Endothelial cell (in vitro differentiated cells): ENCODE data around the gene NAGLU. TPM values are rescaled to one million over a fixed set of nuclear protein-coding genes. Genes with fewer than 3 reads are reported as not detected.
"Not testable (repeated sequence)": the region's sequence is repeated elsewhere in the genome, so short reads cannot be mapped to it uniquely, and the experiment has no call there.

Experiments
- DNase-seq: peaks from one replicate; pipeline ENCODE4 v3.0.0; 2021; ENCODE audit warnings: low spot score
- H3K27ac Mint-ChIP-seq: one replicate; pipeline ENCODE4 v1.8.0; 2021; ENCODE audit warnings: mixed read lengths, inconsistent platforms; ENCODE audit not compliant: unreplicated experiment
- H3K27me3 Mint-ChIP-seq: one replicate; pipeline ENCODE4 v1.8.0; 2021; ENCODE audit warnings: mild to moderate bottlenecking, moderate library complexity, mixed read lengths, inconsistent platforms; ENCODE audit not compliant: unreplicated experiment
- H3K36me3 Mint-ChIP-seq: one replicate; pipeline ENCODE4 v1.8.0; 2021; ENCODE audit warnings: mild to moderate bottlenecking, low read depth, mixed read lengths, inconsistent platforms; ENCODE audit not compliant: unreplicated experiment
- H3K4me1 Mint-ChIP-seq: one replicate; pipeline ENCODE4 v1.8.0; 2021; ENCODE audit warnings: mild to moderate bottlenecking, mixed read lengths, inconsistent platforms; ENCODE audit not compliant: unreplicated experiment
- H3K4me3 Mint-ChIP-seq: one replicate; pipeline ENCODE4 v1.8.0; 2021; ENCODE audit warnings: mild to moderate bottlenecking, mixed read lengths, inconsistent platforms; ENCODE audit not compliant: unreplicated experiment
- H3K9me3 Mint-ChIP-seq: one replicate; pipeline ENCODE4 v1.8.0; 2021; ENCODE audit warnings: mixed read lengths, inconsistent platforms; ENCODE audit not compliant: unreplicated experiment
- CTCF ChIP-seq: fragments of 200-600 bp; sonication (generic); IDR thresholded peaks from one replicate; pipeline ENCODE4 v1.5.0; 2021; ENCODE audit warnings: antibody characterized with exemption; ENCODE audit not compliant: unreplicated experiment
- total RNA-seq: library from RNA; stranded (reverse); fragmentation: NEBNext Ultra II Directional; extraction: Animal tissue kit (Norgen Biotek cat#: 25700); gene quantifications from one replicate; pipeline ENCODE4 v1.2.1, GENCODE V29; 2021; ENCODE audit not compliant: unreplicated experiment

The NAGLU gene
- total RNA-seq, 1 donor from 2014 or later, result 24.2 TPM

- Mint-ChIP-seq H3K36me3 (peaks cover 15% of the 10 kb centered on the region), H3K4me3 (peak overlapping the region; percentile 86), H3K9me3 (no peaks in the 10 kb centered on the region), H3K27ac (no peak overlapping the region), H3K27me3 (peaks cover 7% of the 10 kb centered on the region), H3K4me1 (peaks cover 16% of the 10 kb centered on the region)
- peak; percentile 68 for DNase-seq
- TF ChIP-seq CTCF, result no peak
Measured at GRCh38 chr17:42536372-42537155, 523 bp downstream of the NAGLU start.

- no peak overlapping the region for H3K27ac Mint-ChIP-seq
- H3K4me1 Mint-ChIP-seq, result peaks cover 16% of the 10 kb centered on the region
- H3K36me3 Mint-ChIP-seq, result peaks cover 15% of the 10 kb centered on the region
- peaks cover 7% of the 10 kb centered on the region for H3K27me3 Mint-ChIP-seq
- H3K4me3 Mint-ChIP-seq, result peak overlapping the region; percentile 86
- DNase-seq, result no peak
- no peak for TF ChIP-seq CTCF
- H3K9me3 Mint-ChIP-seq, result no peaks in the 10 kb centered on the region
Measured at GRCh38 chr17:42537156-42537805, 1.2 kb downstream of the NAGLU start.

GRCh38 chr17:42537826-42538451, 1.9 kb downstream of the NAGLU start:
- Mint-ChIP-seq H3K4me3 (peak overlapping the region; percentile 74), H3K27ac (peak overlapping the region; percentile 64), H3K9me3 (no peaks in the 10 kb centered on the region), H3K4me1 (peaks cover 16% of the 10 kb centered on the region), H3K27me3 (peaks cover 7% of the 10 kb centered on the region), H3K36me3 (peaks cover 15% of the 10 kb centered on the region)
- DNase-seq, result no peak
- no peak for TF ChIP-seq CTCF

- H3K27me3 Mint-ChIP-seq, result peaks cover 7% of the 10 kb centered on the region
- peaks cover 16% of the 10 kb centered on the region for H3K4me1 Mint-ChIP-seq
- no peak overlapping the region for H3K27ac Mint-ChIP-seq
Measured at GRCh38 chr17:42538482-42538881, 2.4 kb downstream of the NAGLU start.

GRCh38 chr17:42540558-42540957, 4.5 kb downstream of the NAGLU start:
- Mint-ChIP-seq H3K4me1 (peaks cover 12% of the 10 kb centered on the region), H3K36me3 (peaks cover 15% of the 10 kb centered on the region), H3K27ac (peak overlapping the region; percentile 36), H3K27me3 (peaks cover 13% of the 10 kb centered on the region)
- H3K9me3 Mint-ChIP-seq, H3K4me3 Mint-ChIP-seq, DNase-seq: not testable (repeated sequence)

More at GRCh38 chr17:42538482-42538881, 2.4 kb downstream of the NAGLU start:
- Mint-ChIP-seq H3K9me3 (no peaks in the 10 kb centered on the region), H3K4me3 (no peak overlapping the region), H3K36me3 (peaks cover 15% of the 10 kb centered on the region)
- DNase-seq, result no peak
- TF ChIP-seq CTCF, result no peak
